GM23248 (cell line): Measurements from ENCODE around the gene TAF1B.

ENCODE experiments used
- EZH2 ChIP-seq: fragments of 200-600 bp; sonication (generic); IDR thresholded peaks from 2 replicates; pipeline ENCODE4 v1.6.1; 2018; ENCODE audit warnings: antibody characterized with exemption, mild to moderate bottlenecking; ENCODE audit not compliant: insufficient read depth, poor library complexity, severe bottlenecking
- EZH2phosphoT487 ChIP-seq: fragments of 200-600 bp; sonication (generic); IDR thresholded peaks from 2 replicates; pipeline ENCODE4 v1.6.1; 2018; ENCODE audit warnings: antibody characterized with exemption, moderate library complexity, mild to moderate bottlenecking, low read depth; ENCODE audit not compliant: insufficient read depth

DNA sequence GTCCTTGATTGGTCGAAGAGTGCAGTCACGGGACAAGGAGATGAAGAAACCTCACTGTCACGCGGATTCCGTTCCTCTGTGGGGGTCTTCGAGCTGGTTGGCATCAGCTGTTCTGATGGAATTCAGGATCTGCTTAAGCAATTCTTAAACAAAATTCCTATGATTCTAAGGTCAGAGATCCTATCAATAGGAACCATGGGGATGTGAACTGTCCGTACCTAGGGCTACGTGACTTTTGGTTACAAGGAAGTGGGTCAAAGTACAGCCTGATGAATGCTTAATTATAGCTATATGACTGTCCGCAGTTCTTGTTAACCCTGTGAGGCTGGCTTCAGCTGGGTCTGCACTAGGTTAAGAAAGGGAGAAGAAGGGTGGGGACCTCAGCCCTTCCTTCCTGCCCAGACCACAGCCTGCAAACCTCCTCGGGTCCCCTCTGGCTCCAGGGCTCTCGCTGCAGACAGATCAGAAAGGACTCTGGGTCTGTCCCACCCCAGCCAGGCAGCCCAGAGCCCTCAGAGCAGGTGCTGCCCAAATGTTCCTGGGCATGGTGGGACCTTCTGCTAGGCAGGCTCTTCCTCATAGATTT lies 44.2 kb upstream of the TAF1B start:
- no peak for TF ChIP-seq EZH2phosphoT487
- no peak for TF ChIP-seq EZH2
